GM12801 (cell line): ENCODE data around the gene RNF224.

Source experiments
- CTCF ChIP-seq: IDR thresholded peaks from one replicate; pipeline ENCODE4 v1.5.1; 2011; ENCODE audit warnings: control low read depth; ENCODE audit not compliant: insufficient read length; ENCODE audit errors: extremely low read depth

The RNF224 gene

GRCh38 chr9:137277329-137278041 is 50.2 kb downstream of the RNF224 start, which contains the start of gene TOR4A:
Gene TOR4A, plus strand, starts transcription at chr9:137277726. Its CDS starts 964 bp downstream, at chr9:137278690.
- TF ChIP-seq CTCF = no peak

- no peak for TF ChIP-seq CTCF
Observed at GRCh38 chr9:137278061-137278701, 50.9 kb downstream of the RNF224 start.
